Measurements from ENCODE around the gene ZCCHC7.
"Not testable (repeated sequence)": the region's sequence is repeated elsewhere in the genome, so short reads cannot be mapped to it uniquely, and the experiment has no call there.

Gene ZCCHC7

DNA sequence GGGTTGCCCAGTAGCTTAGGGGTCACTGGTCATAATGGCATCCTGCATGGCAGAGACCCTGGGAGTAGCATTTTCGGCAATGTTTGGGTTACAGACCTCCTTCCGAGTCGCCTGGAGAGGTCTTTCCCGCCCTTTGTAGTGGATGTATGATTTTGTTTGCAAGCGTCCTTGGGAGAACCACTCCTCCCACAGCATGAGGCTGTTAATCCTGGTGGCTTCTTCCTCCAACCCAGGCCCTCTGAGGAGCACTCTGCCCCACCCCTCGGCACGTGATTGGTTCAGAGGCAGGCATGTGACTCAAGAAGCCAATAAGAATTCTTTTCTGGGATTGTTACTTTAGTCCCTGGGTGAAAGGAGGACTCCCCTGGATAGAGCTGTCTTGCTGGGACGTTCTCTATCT is 271.9 kb downstream of the ZCCHC7 start:
- H3K27me3 ChIP-seq: no peaks in the 10 kb centered on the region
- H3K36me3 ChIP-seq: no peaks in the 10 kb centered on the region
- no peaks in the 10 kb centered on the region for H3K4me1 ChIP-seq (ENCODE audit: control insufficient read depth in 1 of 2, insufficient read depth in 1 of 2, low read depth in 1 of 2, low read length in 1 of 2)
- H3K4me3 ChIP-seq (ENCODE audit: low read depth in 1 of 2, low read length in 1 of 2): no peak overlapping the region
- no peaks in the 10 kb centered on the region for H3K9me3 ChIP-seq
- no peak overlapping the region for H3K27ac ChIP-seq
- TF ChIP-seq, protein P1, sequence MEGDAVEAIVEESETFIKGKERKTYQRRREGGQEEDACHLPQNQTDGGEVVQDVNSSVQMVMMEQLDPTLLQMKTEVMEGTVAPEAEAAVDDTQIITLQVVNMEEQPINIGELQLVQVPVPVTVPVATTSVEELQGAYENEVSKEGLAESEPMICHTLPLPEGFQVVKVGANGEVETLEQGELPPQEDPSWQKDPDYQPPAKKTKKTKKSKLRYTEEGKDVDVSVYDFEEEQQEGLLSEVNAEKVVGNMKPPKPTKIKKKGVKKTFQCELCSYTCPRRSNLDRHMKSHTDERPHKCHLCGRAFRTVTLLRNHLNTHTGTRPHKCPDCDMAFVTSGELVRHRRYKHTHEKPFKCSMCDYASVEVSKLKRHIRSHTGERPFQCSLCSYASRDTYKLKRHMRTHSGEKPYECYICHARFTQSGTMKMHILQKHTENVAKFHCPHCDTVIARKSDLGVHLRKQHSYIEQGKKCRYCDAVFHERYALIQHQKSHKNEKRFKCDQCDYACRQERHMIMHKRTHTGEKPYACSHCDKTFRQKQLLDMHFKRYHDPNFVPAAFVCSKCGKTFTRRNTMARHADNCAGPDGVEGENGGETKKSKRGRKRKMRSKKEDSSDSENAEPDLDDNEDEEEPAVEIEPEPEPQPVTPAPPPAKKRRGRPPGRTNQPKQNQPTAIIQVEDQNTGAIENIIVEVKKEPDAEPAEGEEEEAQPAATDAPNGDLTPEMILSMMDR (IDR thresholded peaks at IDR 0.05): no peak

DNA sequence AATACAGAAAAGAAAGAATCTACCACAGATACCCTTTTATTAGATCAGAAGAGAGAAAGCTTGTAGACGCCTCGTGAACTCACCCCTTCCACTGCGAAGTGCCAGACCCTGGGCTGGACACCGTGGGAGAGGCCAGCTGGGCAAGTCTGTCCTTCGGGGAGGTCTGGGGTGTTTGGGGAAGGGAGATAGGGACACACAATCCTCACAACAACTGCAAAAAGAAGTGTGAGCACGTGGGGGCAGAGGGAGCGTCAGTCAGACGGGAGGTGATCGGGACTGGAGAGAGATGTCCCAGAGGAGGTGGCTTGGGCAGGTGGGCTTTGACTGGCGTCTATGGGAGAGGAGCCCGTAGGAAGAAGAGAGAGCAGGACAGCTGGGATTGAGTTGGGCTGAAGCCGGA is 274.9 kb downstream of the ZCCHC7 start:
- no peaks in the 10 kb centered on the region for H3K9me3 ChIP-seq
- H3K27ac ChIP-seq: no peak overlapping the region
- no peaks in the 10 kb centered on the region for H3K36me3 ChIP-seq
- peaks cover 0 to 6% of the 10 kb centered on the region in 2 experiments for H3K4me1 ChIP-seq (ENCODE audit: control insufficient read depth in 1 of 2, insufficient read depth in 1 of 2, low read depth in 1 of 2, low read length in 1 of 2)
- TF ChIP-seq, protein P1 (IDR thresholded peaks at IDR 0.05): no peak
- H3K4me3 ChIP-seq (ENCODE audit: low read depth in 1 of 2, low read length in 1 of 2): no peak overlapping the region
- no peaks in the 10 kb centered on the region for H3K27me3 ChIP-seq

DNA sequence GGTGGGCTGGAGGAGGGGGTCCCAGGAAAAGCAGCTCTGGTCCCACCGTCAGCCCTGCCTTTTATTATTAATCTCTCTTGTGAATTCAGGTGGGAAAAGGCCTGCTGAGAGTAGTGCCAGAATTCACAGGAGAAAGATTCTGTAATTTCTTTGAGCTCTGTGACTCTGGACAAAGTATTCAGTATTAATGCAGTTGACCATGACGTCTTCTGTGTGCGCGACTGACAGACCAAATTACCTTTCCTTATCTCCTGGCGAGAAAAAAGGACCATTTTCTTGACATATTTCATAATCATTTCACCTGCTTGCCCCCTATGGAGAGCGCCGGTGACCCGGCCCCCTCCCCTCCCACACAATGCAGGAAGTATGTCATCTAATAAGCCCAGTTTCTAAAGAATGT is 275.3 kb downstream of the ZCCHC7 start:
- no peaks in the 10 kb centered on the region for H3K9me3 ChIP-seq
- TF ChIP-seq, protein P1 (IDR thresholded peaks at IDR 0.05): no peak
- H3K4me3 ChIP-seq (ENCODE audit: low read depth in 1 of 2, low read length in 1 of 2): no peak overlapping the region
- H3K36me3 ChIP-seq: no peaks in the 10 kb centered on the region
- no peaks in the 10 kb centered on the region for H3K27me3 ChIP-seq
- H3K27ac ChIP-seq: no peak overlapping the region
- H3K4me1 ChIP-seq (ENCODE audit: control insufficient read depth in 1 of 2, insufficient read depth in 1 of 2, low read depth in 1 of 2, low read length in 1 of 2): peaks cover 0 to 6% of the 10 kb centered on the region in 2 experiments

DNA sequence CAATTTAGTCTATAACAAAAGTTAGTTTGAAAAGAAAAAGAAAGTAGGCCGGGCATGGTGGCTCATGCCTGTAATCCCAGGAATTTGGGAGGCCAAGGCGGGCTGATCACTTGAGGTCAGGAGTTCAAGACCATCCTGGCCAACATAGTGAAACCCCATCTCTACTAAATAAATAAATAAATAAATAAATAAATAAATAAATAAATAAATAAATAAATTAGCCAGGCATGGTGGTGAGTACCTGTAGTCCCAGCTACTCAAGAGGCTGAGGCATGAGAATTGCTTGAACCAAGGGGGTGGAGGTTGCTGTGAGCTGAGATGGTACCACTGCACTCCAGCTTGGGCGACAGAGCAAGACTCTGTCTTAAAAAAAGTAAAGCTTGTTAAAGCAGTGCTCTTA is 277.6 kb downstream of the ZCCHC7 start:
- H3K27ac ChIP-seq; H3K4me3 ChIP-seq (ENCODE audit: low read depth in 1 of 2, low read length in 1 of 2); H3K36me3 ChIP-seq; H3K27me3 ChIP-seq; H3K4me1 ChIP-seq (ENCODE audit: control insufficient read depth in 1 of 2, insufficient read depth in 1 of 2, low read depth in 1 of 2, low read length in 1 of 2); H3K9me3 ChIP-seq: not testable (repeated sequence)

DNA sequence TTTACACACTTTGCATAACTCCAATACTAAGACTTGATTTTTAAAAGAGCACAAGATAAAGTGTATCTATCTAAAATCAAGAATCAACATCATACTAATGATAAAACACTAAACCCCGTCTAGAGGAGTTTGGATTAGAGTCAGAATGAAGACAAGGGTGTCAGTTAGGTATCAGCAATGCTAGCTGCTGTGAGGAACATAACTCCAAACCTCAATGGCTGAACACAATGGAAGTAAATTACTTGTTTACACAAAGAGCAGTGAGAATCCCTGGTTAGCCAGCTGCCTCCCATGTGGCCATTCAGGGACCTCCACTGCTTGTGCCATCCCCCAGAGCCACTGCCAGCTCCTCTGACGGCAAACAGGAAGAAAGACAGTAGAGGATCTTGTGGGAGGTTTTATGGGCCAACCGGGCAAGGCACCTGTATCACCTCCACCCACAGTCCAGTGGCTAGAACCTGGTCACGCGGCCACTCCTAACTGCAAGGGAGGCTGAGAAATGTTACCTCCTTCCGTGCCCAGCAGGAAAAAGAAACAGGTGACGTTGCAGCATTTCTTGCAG is 278.2 kb downstream of the ZCCHC7 start:
- H3K4me1 ChIP-seq (ENCODE audit: control insufficient read depth in 1 of 2, insufficient read depth in 1 of 2, low read depth in 1 of 2, low read length in 1 of 2): peaks cover 0 to 6% of the 10 kb centered on the region in 2 experiments
- H3K27ac ChIP-seq: no peak overlapping the region
- H3K36me3 ChIP-seq: no peaks in the 10 kb centered on the region
- H3K27me3 ChIP-seq: no peaks in the 10 kb centered on the region
- no peaks in the 10 kb centered on the region for H3K9me3 ChIP-seq
- TF ChIP-seq, protein P1 (IDR thresholded peaks at IDR 0.05): no peak
- H3K4me3 ChIP-seq (ENCODE audit: low read depth in 1 of 2, low read length in 1 of 2): no peak overlapping the region

DNA sequence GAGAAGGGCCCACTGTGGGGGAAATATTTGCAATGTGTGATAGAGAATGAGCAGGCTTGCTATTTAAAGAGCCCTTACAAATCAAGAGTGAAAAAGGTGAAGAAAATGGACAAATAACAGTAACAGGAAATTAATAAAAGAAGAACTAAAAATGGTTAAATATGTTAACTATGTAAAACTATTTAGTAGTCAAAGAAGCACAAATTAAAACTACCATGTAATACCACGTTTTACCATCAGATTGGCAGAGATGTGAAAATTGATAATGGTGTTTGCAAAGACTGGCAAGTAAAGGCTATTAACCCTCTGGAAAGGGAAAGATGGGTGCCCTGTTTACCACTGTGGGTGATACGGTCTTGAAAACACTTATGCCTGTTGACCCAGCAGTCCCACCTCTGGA is 279.0 kb downstream of the ZCCHC7 start:
- no peak overlapping the region for H3K4me3 ChIP-seq (ENCODE audit: low read depth in 1 of 2, low read length in 1 of 2)
- no peaks in the 10 kb centered on the region for H3K36me3 ChIP-seq
- no peak overlapping the region for H3K27ac ChIP-seq
- peaks cover 0 to 6% of the 10 kb centered on the region in 2 experiments for H3K4me1 ChIP-seq (ENCODE audit: control insufficient read depth in 1 of 2, insufficient read depth in 1 of 2, low read depth in 1 of 2, low read length in 1 of 2)
- TF ChIP-seq, protein P1 (IDR thresholded peaks at IDR 0.05): no peak
- no peaks in the 10 kb centered on the region for H3K9me3 ChIP-seq
- H3K27me3 ChIP-seq: no peaks in the 10 kb centered on the region

Data from neutrophil (primary cell).